ENCODE measurements around the gene CAPN11.
"Not testable (repeated sequence)": the region's sequence is repeated elsewhere in the genome, so short reads cannot be mapped to it uniquely, and the experiment has no call there.

CAPN11 gene

DNA sequence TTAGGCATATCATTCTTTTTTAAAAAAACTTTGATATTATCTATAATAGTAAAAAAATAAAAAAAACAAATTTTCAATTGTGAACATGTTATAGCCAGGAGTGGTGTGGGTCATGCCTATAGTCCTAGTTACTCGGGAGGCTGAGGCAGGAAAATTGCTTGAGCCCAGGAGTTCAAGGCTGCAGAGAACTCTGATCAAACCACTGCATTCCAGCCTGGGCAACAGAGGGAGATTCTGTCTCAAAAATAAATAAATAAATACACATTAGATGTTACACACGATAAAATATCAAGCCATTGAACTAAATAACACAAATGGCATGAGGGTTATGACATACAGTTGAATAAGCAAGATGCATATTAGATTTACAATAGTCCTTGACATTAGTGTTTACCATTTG lies 30.2 kb downstream of the CAPN11 start:
- peak overlapping the region in 1 of 11 experiments; percentile 45; a peak in 1 of 22 replicates for H3K4me2 ChIP-seq
- H3K27me3 ChIP-seq = no peaks in the 10 kb centered on the region

DNA sequence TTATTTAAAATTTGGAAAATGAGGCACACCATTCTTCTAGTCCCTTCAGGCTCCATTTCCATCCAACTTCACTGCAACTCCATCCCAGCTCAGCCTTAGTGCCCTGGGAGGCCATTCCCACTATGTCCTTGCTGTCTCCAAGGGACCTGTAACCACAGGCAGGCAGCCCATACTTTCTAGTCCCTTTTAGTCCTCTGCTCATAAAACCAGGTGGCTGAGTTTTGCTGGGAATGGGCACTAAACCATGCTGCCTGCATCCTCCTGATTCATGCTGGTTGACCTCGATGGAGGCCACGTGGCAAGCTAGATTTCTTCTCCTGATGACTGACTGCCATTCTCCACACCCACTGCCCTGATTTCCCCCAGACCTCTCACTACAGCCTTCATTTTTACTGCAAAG lies 30.6 kb downstream of the CAPN11 start:
- Histone ChIP-seq H3K4me2 (peak overlapping the region in 3 of 11 experiments; percentile 10 to 45 (median 12); a peak in 4 of 22 replicates), H3K9ac (no peak overlapping the region), H4K20me1 (no peaks in the 10 kb centered on the region), H3K27ac (no peak overlapping the region), H3K4me3 (no peak overlapping the region), H3K9me3 (replicated peaks in 1 of 11) (no peaks in the 10 kb centered on the region), H3K36me3 (no peaks in the 10 kb centered on the region), H3K27me3 (no peaks in the 10 kb centered on the region), H3K4me1 (peaks cover 0 to 44% (median 12%) of the 10 kb centered on the region in 10 experiments; a peak in 13 of 20 replicates)
- no peak for TF ChIP-seq Cebpa-rat (IDR thresholded peaks at IDR 0.05)

More for the DNA sequence above, 30.2 kb downstream of the CAPN11 start:
- Histone ChIP-seq H3K9ac (no peak overlapping the region), H3K4me1 (peaks cover 0 to 44% (median 12%) of the 10 kb centered on the region in 10 experiments; a peak in 13 of 20 replicates), H4K20me1 (no peaks in the 10 kb centered on the region), H3K36me3 (no peaks in the 10 kb centered on the region), H3K4me3 (no peak overlapping the region), H3K27ac (no peak overlapping the region), H3K9me3 (replicated peaks in 1 of 11) (no peaks in the 10 kb centered on the region)
- no peak for TF ChIP-seq Cebpa-rat (IDR thresholded peaks at IDR 0.05)

- Histone ChIP-seq H4K20me1 (no peaks in the 10 kb centered on the region), H3K9ac (no peak overlapping the region), H3K4me3 (no peak overlapping the region), H3K27me3 (no peaks in the 10 kb centered on the region), H3K4me1 (peaks cover 0 to 44% (median 12%) of the 10 kb centered on the region in 10 experiments; a peak in 13 of 20 replicates), H3K27ac (peak overlapping the region in 1 of 11 experiments; percentile 22; a peak in 1 of 22 replicates), H3K9me3 (replicated peaks in 1 of 11) (no peaks in the 10 kb centered on the region), H3K36me3 (no peaks in the 10 kb centered on the region), H3K4me2 (peak overlapping the region in 2 of 11 experiments; percentile 45 to 50; a peak in 2 of 22 replicates)
- no peak for TF ChIP-seq Cebpa-rat (IDR thresholded peaks at IDR 0.05)
Observed at GRCh38 chr6:44190715-44191114, 32.1 kb downstream of the CAPN11 start.

- TF ChIP-seq Cebpa-rat (IDR thresholded peaks at IDR 0.05) = no peak
- H4K20me1 ChIP-seq = no peaks in the 10 kb centered on the region
- H3K4me2 ChIP-seq = peak overlapping the region in 9 of 11 experiments; percentile 1 to 23 (median 19); a peak in 12 of 22 replicates
- no peak overlapping the region for H3K9ac ChIP-seq
- no peaks in the 10 kb centered on the region for H3K36me3 ChIP-seq
- no peak overlapping the region for H3K27ac ChIP-seq
- H3K4me3 ChIP-seq = no peak overlapping the region
- no peaks in the 10 kb centered on the region for H3K9me3 ChIP-seq (replicated peaks in 1 of 11)
- H3K27me3 ChIP-seq = no peaks in the 10 kb centered on the region
- H3K4me1 ChIP-seq = peaks cover 0 to 37% (median 6%) of the 10 kb centered on the region in 10 experiments; a peak in 8 of 20 replicates
Observed at GRCh38 chr6:44192428-44193041, 33.9 kb downstream of the CAPN11 start.

DNA sequence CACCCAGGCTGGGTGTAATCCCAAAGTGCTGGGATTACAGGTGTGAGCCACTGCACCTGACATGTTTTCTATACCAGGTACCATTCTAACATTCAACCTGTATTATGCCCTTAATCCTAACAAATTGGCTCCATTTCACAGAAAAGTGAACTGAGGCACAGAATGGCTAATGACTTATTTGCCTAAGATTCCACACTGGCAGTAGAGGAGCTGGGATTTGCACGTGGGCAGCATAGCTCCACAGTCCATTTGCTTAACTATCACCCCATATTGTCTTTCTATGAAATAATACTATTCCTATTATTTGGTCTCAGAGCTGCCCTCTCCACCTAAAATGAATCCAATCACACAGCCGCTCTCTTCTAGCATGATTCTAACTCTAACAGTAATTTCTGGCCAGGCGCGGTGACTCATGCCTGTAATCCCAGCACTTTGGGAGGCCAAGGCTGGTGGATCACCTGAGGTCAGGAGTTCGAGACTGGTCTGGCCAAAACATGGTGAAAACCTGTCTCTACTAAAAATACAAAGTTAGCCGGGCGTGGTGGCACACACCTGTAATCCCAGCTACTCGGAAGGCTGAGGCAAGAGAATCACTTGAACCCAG lies 34.8 kb downstream of the CAPN11 start:
- Histone ChIP-seq H3K36me3 (no peaks in the 10 kb centered on the region), H3K4me2 (no peak overlapping the region), H4K20me1 (no peaks in the 10 kb centered on the region), H3K27me3 (no peaks in the 10 kb centered on the region), H3K4me1 (peaks cover 0 to 37% (median 6%) of the 10 kb centered on the region in 10 experiments; a peak in 8 of 20 replicates), H3K27ac (no peak overlapping the region), H3K9me3 (replicated peaks in 1 of 11) (no peaks in the 10 kb centered on the region), H3K9ac (no peak overlapping the region), H3K4me3 (no peak overlapping the region)
- no peak for TF ChIP-seq Cebpa-rat (IDR thresholded peaks at IDR 0.05)

DNA sequence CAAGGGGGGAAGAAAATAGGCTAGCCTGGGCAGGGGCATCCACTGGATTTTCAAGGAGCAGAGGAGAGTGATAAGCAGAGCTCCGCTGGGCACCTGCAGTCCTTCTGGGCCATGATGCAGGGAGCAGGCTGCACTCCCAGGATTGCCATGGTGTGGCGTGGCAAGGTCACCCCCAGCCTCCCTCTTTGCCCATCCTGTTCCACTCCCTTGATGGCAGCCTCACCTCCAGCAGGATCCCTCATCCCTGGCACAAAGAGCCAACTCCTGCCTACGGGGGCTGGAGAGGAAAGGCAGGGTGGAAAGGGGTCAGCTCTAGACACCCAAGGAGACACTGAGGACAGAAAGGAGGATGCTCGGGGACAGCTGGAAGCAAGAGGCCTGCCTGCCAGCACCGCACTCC lies 35.7 kb downstream of the CAPN11 start:
- no peak for TF ChIP-seq Cebpa-rat (IDR thresholded peaks at IDR 0.05)
- Histone ChIP-seq H3K4me1 (peaks cover 0 to 33% (median 6%) of the 10 kb centered on the region in 10 experiments; a peak in 8 of 20 replicates), H3K27ac (no peak overlapping the region), H3K9me3 (replicated peaks in 1 of 11) (no peaks in the 10 kb centered on the region), H3K36me3 (no peaks in the 10 kb centered on the region), H3K27me3 (no peaks in the 10 kb centered on the region), H4K20me1 (no peaks in the 10 kb centered on the region), H3K4me2 (no peak overlapping the region), H3K9ac (no peak overlapping the region), H3K4me3 (no peak overlapping the region)

GRCh38 chr6:44196351-44196750 lies 37.7 kb downstream of the CAPN11 start:
- peaks cover 12 to 24% (median 18%) of the 10 kb centered on the region in 10 experiments for H3K4me1 ChIP-seq
- H4K20me1 ChIP-seq; H3K4me3 ChIP-seq; H3K27ac ChIP-seq; H3K9me3 ChIP-seq (replicated peaks in 1 of 11); H3K36me3 ChIP-seq; H3K9ac ChIP-seq; H3K27me3 ChIP-seq; H3K4me2 ChIP-seq: not testable (repeated sequence)

DNA sequence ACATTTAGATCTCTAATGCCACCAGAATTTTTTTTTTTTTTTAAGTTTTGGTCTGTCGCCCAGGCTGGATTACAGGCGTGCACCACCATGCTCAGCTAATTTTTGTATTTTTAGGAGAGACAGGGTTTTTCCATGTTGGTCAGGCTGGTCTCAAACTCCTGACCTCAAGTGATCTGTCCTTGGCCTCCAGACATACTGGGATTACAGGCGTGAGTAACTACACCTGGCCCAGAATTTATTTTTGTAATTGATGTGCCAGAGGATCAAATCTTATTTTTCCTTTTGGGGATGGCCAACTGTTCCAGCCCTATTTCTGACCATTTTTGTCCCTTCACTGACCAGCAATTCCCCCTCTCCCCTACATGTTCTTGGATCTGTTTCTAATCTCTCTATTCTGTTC lies 40.1 kb downstream of the CAPN11 start:
- no peak for TF ChIP-seq Cebpa-rat (IDR thresholded peaks at IDR 0.05)
- Histone ChIP-seq H3K36me3 (no peaks in the 10 kb centered on the region), H3K9me3 (replicated peaks in 1 of 11) (no peaks in the 10 kb centered on the region), H3K4me3 (no peak overlapping the region), H3K9ac (no peak overlapping the region), H3K4me1 (peaks cover 5 to 30% (median 20%) of the 10 kb centered on the region in 10 experiments; a peak in 18 of 20 replicates), H3K27me3 (no peaks in the 10 kb centered on the region; a peak in 1 of 22 replicates), H4K20me1 (no peaks in the 10 kb centered on the region), H3K4me2 (no peak overlapping the region), H3K27ac (no peak overlapping the region)

DNA sequence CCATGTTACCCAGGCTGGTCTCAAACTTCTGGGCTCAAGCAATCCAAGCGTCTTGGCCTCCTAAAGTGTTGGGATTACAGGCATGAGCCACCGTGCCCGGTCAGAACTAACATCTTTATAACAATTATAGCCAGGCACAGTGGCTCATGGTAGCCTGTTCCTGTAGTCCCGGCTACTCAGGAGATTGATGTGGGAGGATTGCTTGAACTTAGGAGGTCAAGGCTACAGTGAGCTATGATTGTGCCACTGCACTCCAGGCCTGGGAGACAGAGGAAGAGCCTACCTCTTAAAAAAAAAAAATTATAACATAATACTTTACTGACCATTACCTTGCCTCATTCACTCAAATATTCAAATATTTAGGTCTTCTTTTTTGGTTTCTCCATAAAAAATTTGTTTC lies 41.3 kb downstream of the CAPN11 start:
- H3K9ac ChIP-seq = no peak overlapping the region
- no peak for TF ChIP-seq Cebpa-rat (IDR thresholded peaks at IDR 0.05)
- peaks cover 5 to 30% (median 20%) of the 10 kb centered on the region in 10 experiments; a peak in 18 of 20 replicates for H3K4me1 ChIP-seq
- H3K4me2 ChIP-seq = peak overlapping the region in 1 of 11 experiments; percentile 78; a peak in 1 of 22 replicates
- no peak overlapping the region for H3K27ac ChIP-seq
- H3K36me3 ChIP-seq = no peaks in the 10 kb centered on the region
- no peaks in the 10 kb centered on the region for H4K20me1 ChIP-seq
- H3K4me3 ChIP-seq = no peak overlapping the region
- no peaks in the 10 kb centered on the region; a peak in 1 of 22 replicates for H3K27me3 ChIP-seq
- H3K9me3 ChIP-seq (replicated peaks in 1 of 11) = no peaks in the 10 kb centered on the region
